GM21526 (cell line): Measurements from ENCODE around the gene LRRC32.
"Not testable (repeated sequence)": the region's sequence is repeated elsewhere in the genome, so short reads cannot be mapped to it uniquely, and the experiment has no call there.

Experiments used
- ATAC-seq: cut with Tn5 transposase; IDR thresholded peaks from one replicate; pipeline ENCODE4 v1.9.1; 2021; ENCODE audit warnings: moderate library complexity; ENCODE audit not compliant: unreplicated experiment, low FRiP score

Gene LRRC32

GRCh38 chr11:76653012-76653673, 17.4 kb downstream of the LRRC32 start:
- ATAC-seq, result no peak

GRCh38 chr11:76649851-76650372, 20.6 kb downstream of the LRRC32 start:
- no peak for ATAC-seq

DNA sequence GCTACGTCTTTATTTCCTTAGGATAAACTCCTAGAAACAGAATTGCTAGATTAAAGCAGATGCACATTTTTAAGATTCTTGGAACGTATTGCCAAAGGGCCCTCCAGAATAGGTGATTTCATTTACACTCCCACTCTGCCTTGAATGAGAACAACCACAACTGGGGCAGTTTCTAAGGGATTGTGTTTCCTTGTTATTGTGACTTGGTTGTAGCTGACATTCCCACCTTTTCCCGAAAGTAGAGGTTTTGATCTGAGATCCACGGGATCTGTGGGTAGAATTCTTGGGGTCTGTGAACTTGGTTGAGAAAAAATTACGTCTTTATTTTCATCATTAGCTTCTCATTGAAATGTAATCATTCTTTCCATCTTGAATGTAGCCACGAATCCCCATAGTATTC, 21.5 kb downstream of the LRRC32 start:
- no peak for ATAC-seq

GRCh38 chr11:76648061-76648460, 22.5 kb downstream of the LRRC32 start:
- ATAC-seq, result no peak

- ATAC-seq, result no peak
Measured at GRCh38 chr11:76646882-76647534, 23.5 kb downstream of the LRRC32 start.

- ATAC-seq, result no peak
Measured at GRCh38 chr11:76644591-76644990, 26.0 kb downstream of the LRRC32 start.

DNA sequence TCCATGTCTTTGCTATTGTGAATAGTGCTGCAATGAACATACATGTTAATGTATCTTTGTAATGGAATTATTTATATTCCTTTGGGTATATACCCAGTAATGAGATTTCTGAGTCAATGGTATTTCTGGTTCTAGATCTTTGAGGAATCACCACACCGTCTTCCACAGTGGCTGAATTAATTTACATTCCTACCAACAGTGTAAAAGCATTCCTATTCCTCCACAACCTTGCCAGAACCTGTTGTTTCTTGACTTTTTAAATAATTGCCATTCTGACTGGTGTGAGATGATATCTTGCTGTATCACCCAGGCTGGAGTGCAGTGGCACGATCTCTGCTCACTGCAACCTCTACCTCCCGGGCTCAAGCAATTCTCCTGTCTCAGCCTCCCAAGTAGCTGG, 26.8 kb downstream of the LRRC32 start:
- ATAC-seq, result not testable (repeated sequence)

DNA sequence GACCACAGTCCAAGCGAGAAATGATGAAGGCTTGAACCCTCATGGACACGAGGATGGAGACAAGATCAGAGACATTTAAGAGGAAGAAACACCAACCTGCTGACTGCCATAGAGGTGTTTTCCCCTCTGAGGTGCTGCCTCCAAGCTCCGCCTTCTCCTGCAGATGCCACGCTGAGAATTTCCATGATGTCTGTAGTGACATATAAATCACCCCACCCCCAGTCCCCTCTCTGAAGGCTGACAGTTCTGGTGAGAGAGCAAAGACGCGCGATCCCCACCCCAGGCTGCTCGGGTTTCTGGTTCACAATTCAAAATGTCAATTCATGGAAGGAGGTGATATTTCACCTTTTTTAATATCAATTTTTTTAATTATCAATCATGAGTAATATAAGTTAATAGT, 28.2 kb downstream of the LRRC32 start:
- no peak for ATAC-seq

DNA sequence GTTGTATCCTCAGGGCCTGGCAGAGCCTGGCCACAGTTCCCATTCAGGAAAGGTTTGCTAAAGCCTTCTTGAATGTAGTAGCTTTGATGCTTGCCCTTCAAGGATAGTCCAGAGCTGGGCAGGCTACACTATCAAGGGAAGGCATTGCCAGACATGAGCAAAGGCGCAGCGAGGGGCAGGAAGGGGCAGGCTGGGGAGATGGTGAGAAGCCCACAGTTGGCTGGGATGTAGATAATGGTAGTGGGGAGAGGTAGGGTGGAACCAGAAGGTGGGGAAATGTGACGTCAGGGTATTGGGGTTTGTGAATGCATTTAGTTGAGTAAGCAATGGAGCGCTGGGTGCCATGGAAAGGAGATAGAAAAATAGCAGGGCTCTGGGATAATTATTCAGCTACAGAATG, 28.6 kb downstream of the LRRC32 start:
- no peak for ATAC-seq

DNA sequence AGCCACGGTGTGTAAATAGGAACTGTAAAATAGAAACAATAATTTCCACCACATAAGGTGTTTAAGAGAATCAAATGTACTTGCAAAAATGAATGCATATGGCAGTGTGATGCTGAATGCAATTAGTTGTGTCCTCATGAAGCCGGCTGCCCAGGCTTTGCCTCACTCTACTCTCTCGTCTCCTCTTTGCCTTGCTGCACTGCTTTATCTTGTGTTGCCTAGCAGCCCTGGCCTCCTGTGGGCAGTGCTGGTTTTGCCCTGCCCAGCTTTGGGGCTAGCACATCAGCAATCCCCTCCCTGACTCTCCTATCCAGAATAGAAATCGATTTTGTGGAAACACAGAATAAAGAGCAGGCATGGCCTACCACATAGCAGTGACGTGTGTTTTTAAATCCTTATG, 30.0 kb downstream of the LRRC32 start:
- no peak for ATAC-seq

DNA sequence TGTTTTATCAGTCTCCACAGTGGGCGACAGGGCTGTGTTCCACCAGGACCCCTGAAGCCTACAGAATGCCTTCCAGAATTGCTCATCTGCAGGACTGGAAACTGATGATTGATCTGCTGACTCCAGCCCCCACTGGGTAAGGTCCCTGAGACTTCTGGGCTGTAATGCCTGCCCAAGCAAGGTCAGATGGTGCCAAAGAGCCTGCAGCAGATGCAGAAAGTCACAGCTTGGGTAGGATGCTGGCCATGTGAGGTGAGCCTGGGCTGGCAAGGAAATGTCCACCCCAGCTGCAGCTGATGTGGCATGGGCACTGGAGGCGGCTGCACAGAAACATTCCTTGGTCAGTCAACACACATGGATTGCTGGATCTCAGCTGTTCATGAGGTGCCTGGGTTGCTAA, 30.9 kb downstream of the LRRC32 start:
- ATAC-seq, result no peak

DNA sequence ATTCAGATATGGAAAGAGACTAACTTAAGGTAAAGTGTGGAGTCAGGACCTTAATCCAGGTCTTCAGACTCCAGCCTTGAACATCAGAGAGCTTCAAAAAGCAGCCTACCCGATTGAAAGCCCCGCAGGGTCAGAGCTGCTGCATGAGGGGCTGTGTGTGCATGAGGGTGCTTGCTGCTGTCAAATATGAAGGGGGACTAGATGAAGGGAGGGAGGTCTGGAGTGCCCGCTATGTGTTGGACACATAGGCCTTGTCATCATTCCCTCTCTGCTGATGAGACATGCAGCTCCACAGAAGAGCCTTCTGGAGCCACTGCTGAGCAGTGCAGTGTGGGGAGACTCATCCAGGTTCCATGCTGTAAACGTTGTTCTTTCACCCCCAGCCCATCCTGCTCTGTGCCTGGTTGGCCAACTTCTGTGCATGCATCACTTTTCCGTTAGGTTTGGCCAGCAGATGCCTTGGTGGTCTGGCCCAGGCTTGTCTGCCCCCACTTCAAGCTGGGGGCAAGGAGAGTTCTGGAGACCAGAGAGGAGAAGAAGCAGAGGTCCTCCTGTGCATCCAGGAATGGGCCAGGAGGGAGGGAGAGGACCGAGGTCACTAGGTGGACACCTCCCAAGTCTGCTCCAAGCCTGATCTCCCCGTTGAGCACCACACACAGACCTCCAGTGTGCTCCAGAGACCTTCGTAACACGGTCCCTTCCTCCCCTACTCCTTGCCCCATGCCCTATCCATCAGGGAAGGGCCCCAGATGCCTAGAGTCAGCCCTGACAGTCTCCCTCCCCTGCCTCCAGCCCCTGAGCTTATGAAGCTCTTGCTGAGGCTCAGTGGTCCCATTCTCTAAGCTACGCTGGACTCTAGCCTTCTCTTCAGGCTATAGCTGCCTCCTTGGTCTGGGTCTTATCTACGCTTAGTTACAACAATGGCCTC, 32.0 kb downstream of the LRRC32 start:
- no peak for ATAC-seq

GRCh38 chr11:76637491-76638269, 32.9 kb downstream of the LRRC32 start:
- ATAC-seq, result peak; percentile 76

- ATAC-seq, result no peak
Measured at GRCh38 chr11:76636826-76637460, 33.6 kb downstream of the LRRC32 start.

- ATAC-seq, result no peak
Measured at GRCh38 chr11:76635991-76636738, 34.4 kb downstream of the LRRC32 start.

GRCh38 chr11:76634886-76635285, 35.7 kb downstream of the LRRC32 start:
- ATAC-seq, result no peak

DNA sequence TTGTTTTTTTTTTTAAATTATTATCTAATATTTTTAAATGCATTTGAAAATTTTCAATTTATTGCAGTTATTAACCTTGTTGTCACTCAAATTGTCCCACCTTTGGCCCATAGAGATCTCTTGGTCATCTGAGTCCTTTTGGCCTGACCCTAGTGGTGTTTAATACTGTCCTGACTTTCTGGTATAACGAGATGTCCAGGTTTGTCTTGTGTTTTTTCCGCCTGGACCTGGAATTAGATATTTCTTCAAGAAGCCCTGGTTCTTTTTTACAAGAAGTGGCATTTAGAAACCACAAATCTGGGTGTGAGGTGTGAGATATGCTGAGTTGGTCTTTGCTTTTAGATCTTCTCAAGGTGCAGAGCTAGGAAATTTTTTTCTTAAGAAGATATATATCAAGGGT, 38.1 kb downstream of the LRRC32 start:
- ATAC-seq, result no peak

DNA sequence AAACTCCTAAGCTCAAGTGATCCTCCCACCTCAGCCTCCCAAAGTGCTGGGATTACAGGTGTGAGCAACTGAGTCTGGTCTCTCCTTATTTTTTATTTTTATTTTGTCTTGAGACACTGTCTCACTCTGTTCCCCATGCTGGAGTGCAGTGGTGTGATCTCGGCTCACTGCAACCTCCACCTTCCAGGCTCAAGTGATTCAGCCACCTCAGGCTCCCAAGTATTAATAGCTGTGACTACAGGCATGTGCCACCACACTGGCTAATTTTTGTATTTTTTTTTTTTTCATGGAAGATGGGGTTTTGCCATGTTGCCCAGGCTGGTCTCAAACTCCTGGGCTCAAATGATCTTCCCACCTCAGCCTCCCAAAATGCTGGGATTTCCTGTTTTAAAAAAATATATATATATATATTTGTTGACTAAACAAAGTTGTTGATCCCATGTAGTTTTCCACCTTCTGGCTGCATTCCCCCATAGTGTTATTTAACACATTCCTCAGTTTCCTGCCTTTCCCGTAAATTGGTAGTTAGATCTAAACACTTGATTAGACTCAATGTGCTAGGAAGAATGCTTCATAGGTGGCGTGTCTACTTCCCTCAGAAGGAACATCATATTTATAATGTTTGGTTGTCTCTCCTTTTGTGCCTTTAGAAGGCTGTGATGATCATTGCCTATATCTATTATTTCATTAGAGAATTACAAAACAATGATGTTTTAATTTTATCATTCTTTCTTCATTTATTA, 38.8 kb downstream of the LRRC32 start:
- no peak for ATAC-seq
